ENCODE data around the gene JPH3. TPM values are rescaled to one million over a fixed set of nuclear protein-coding genes. Genes with fewer than 3 reads are reported as not detected.

The JPH3 gene
- total and polyA plus RNA-seq, 10 of the 15 experiments (the other 5 are each of a cell fraction or from before 2014, with no cell fraction given): 0.05 TPM; not detected in 9

DNA sequence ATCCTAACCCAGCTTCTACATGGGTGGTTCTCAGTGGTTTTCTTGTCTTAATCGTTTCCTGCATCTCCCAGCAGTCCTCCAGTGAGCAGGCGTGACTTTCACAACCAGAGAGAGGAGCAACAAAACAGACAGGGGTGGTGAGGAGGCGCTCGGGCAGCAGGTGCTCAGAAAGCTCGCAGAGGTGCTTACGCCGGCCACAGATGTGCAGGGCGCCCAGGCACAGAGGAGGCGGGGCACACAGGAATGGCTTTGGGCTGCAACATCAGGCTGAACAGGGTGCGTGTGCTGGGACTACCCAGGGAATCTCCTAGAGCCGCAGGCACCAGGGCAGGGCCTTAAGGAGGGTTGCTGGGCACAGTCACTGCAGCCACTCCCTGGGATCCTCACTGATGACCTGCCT lies 130.9 kb downstream of the JPH3 start:
- TF ChIP-seq MTA2 (IDR thresholded peaks at IDR 0.05; ENCODE audit: low read depth) (no peak), BRCA1 (IDR thresholded peaks at IDR 0.05; ENCODE audit: low read depth, low read length) (no peak), NKRF (conservative IDR thresholded peaks at IDR 0.05) (no peak), NFYA (IDR thresholded peaks at IDR 0.05; ENCODE audit: borderline replicate concordance, low read depth, low read length) (no peak)
- SMC1A ChIA-PET (ENCODE audit: uncharacterized antibody, unreplicated experiment): interaction anchor here (0.7 kb wide), 1 partner anchor 17 kb away, joined by 4 read pairs; no protein-coding TSS in a partner anchor
- no TSS peak for BruUV-seq (replicated peaks)
- Histone ChIP-seq H3K27ac (ENCODE audit: control insufficient read depth, insufficient read depth) (no peak overlapping the region), H3K4me2 (ENCODE audit: control insufficient read depth, insufficient read depth) (no peak overlapping the region), H3K36me3 (ENCODE audit: control insufficient read depth in 2 of 2, insufficient read depth in 2 of 2, low read length in 1 of 2) (peaks cover 13 to 18% of the 10 kb centered on the region in 2 experiments), H3K27me3 (replicated peaks in 1 of 2; ENCODE audit: control insufficient read depth in 2 of 2, insufficient read depth in 2 of 2, low read length in 1 of 2) (no peaks in the 10 kb centered on the region), H3K9ac (ENCODE audit: control insufficient read depth, insufficient read depth, low read length) (no peak overlapping the region), H3K4me3 (no peak overlapping the region), H3K9me3 (replicated peaks; ENCODE audit: control insufficient read depth, insufficient read depth, low read length) (no peaks in the 10 kb centered on the region), H2AFZ (ENCODE audit: control insufficient read depth, low read depth, low read length) (no peak overlapping the region), H3K4me1 (ENCODE audit: control insufficient read depth, insufficient read depth, low read length) (no peaks in the 10 kb centered on the region), H3K79me2 (ENCODE audit: control insufficient read depth, insufficient read depth, low read length) (no peaks in the 10 kb centered on the region; the same call in 1 of the 2 replicates), H4K20me1 (ENCODE audit: control insufficient read depth, insufficient read depth) (no peaks in the 10 kb centered on the region)
- CTCF ChIA-PET: no interaction called here
- POLR2A ChIA-PET: no interaction called here
- FAIRE-seq: no peak
- RAD21 ChIA-PET (ENCODE audit: unreplicated experiment): no interaction called here
- intact Hi-C loops (cut with micrococcal nuclease; ENCODE audit: unreplicated experiment) (no loop called here), in situ Hi-C loops (cut with MboI) (no loop called here)
- ATAC-seq: no peak
- WGBS (ENCODE audit: insufficient coverage, insufficient replicate concordance, low lambda C conversion rate, missing lambda C conversion rate): 88% methylated on average over 11 of the region's 11 CpGs
- no peak for DNase-seq (ENCODE audit: low read depth, low spot score)

- Histone ChIP-seq H3K4me1 (ENCODE audit: control insufficient read depth, insufficient read depth, low read length) (no peaks in the 10 kb centered on the region), H2AFZ (ENCODE audit: control insufficient read depth, low read depth, low read length) (no peak overlapping the region), H3K4me3 (no peak overlapping the region), H3K27me3 (replicated peaks in 1 of 2; ENCODE audit: control insufficient read depth in 2 of 2, insufficient read depth in 2 of 2, low read length in 1 of 2) (no peaks in the 10 kb centered on the region), H3K79me2 (ENCODE audit: control insufficient read depth, insufficient read depth, low read length) (no peaks in the 10 kb centered on the region; the same call in 1 of the 2 replicates), H3K4me2 (ENCODE audit: control insufficient read depth, insufficient read depth) (no peak overlapping the region), H3K36me3 (ENCODE audit: control insufficient read depth in 2 of 2, insufficient read depth in 2 of 2, low read length in 1 of 2) (peaks cover 10 to 13% of the 10 kb centered on the region in 2 experiments), H4K20me1 (ENCODE audit: control insufficient read depth, insufficient read depth) (no peaks in the 10 kb centered on the region), H3K9ac (ENCODE audit: control insufficient read depth, insufficient read depth, low read length) (no peak overlapping the region), H3K9me3 (replicated peaks; ENCODE audit: control insufficient read depth, insufficient read depth, low read length) (no peaks in the 10 kb centered on the region), H3K27ac (ENCODE audit: control insufficient read depth, insufficient read depth) (no peak overlapping the region)
- ChIA-PET CTCF (interaction anchor here (0.6 to 0.8 kb wide), 2 partner anchors 16 to 346 kb away, joined by 3 read pairs; no protein-coding TSS in a partner anchor), RAD21 (ENCODE audit: unreplicated experiment) (no interaction called here), POLR2A (no interaction called here), SMC1A (ENCODE audit: uncharacterized antibody, unreplicated experiment) (no interaction called here)
- 99% methylated on average over 7 of the region's 14 CpGs for WGBS (ENCODE audit: insufficient coverage, insufficient replicate concordance, low lambda C conversion rate, missing lambda C conversion rate)
- in situ Hi-C loops (cut with MboI) (no loop called here), intact Hi-C loops (cut with micrococcal nuclease; ENCODE audit: unreplicated experiment) (no loop called here)
- DNase-seq (ENCODE audit: low read depth, low spot score): no peak
- BruUV-seq (replicated peaks): no TSS peak
- FAIRE-seq: no peak
- ATAC-seq: no peak
- TF ChIP-seq MYB (IDR thresholded peaks at IDR 0.05; ENCODE audit: borderline replicate concordance, low read depth, low read length): no peak
- TF ChIP-seq CBX5 (IDR thresholded peaks at IDR 0.05; ENCODE audit: low read depth): no peak
- no peak for TF ChIP-seq ZNF274 (IDR thresholded peaks at IDR 0.05; ENCODE audit: insufficient read depth, insufficient read length)
- no peak for TF ChIP-seq BACH1 (IDR thresholded peaks at IDR 0.05; ENCODE audit: borderline replicate concordance)
- TF ChIP-seq SRF (IDR thresholded peaks at IDR 0.05; ENCODE audit: low read depth in 2 of 2, low read length in 2 of 2): no peak
- TF ChIP-seq SREBF2 (IDR thresholded peaks at IDR 0.05; ENCODE audit: low read length): no peak
- TF ChIP-seq BCL3 (IDR thresholded peaks at IDR 0.05; ENCODE audit: borderline replicate concordance, insufficient read depth, low read depth, low read length, poor library complexity, severe bottlenecking): no peak
- no peak for TF ChIP-seq MLLT1 (IDR thresholded peaks at IDR 0.05)
These were observed 132.3 kb downstream of the JPH3 start for GRCh38 chr16:87734644-87735043.

Data from GM12878 (cell line).